Neuronal stem cell (in vitro differentiated cells): ENCODE measurements around the gene ACAP1.

Experiments used
- DNase-seq: peaks from one replicate; pipeline ENCODE4 v3.0.0-alpha.2; 2013; ENCODE audit warnings: low spot score
- H2AFZ ChIP-seq: one replicate; pipeline ENCODE4 v1.6.1; 2013; ENCODE audit warnings: mild to moderate bottlenecking, low read length, inconsistent platforms
- H2AK5ac ChIP-seq: 2 replicates; pipeline ENCODE4 v1.6.1; 2013; ENCODE audit warnings: low read depth, mild to moderate bottlenecking, inconsistent platforms, low read length, moderate library complexity, mixed read lengths
- H2BK120ac ChIP-seq: 2 replicates; pipeline ENCODE4 v1.6.1; 2013; ENCODE audit warnings: low read depth, mild to moderate bottlenecking, inconsistent platforms, low read length, moderate library complexity, mixed read lengths
- H2BK12ac ChIP-seq: one replicate; pipeline ENCODE4 v1.6.1; 2013; ENCODE audit warnings: low read length, inconsistent platforms
- H2BK15ac ChIP-seq: 2 replicates; pipeline ENCODE4 v1.6.1; 2013; ENCODE audit warnings: mild to moderate bottlenecking, low read length, inconsistent platforms, mixed read lengths
- H2BK5ac ChIP-seq: one replicate; pipeline ENCODE4 v1.6.1; 2013; ENCODE audit warnings: inconsistent platforms, mild to moderate bottlenecking, low read length, moderate library complexity
- H3K14ac ChIP-seq: one replicate; pipeline ENCODE4 v1.6.1; 2013; ENCODE audit warnings: low read length, inconsistent platforms
- H3K18ac ChIP-seq: 2 replicates; pipeline ENCODE4 v1.6.1; 2013; ENCODE audit warnings: low read length, inconsistent platforms
- H3K23ac ChIP-seq: 2 replicates; pipeline ENCODE4 v1.6.1; 2013; ENCODE audit warnings: low read depth, mild to moderate bottlenecking, mixed read lengths, low read length, inconsistent platforms; ENCODE audit not compliant: poor library complexity
- H3K27ac ChIP-seq: replicated peaks from 3 replicates; pipeline ENCODE4 v1.5.1; 2013; ENCODE audit warnings: low read length, inconsistent platforms
- H3K27me3 ChIP-seq, 3 experiments: 2 replicates each; pipeline ENCODE4 v1.6.1; 2013; ENCODE audit warnings: low read length in 3 of 3, mild to moderate bottlenecking in 2 of 3, inconsistent platforms in 1 of 3, low read depth in 1 of 3, mixed read lengths in 1 of 3, moderate library complexity in 1 of 3; ENCODE audit not compliant: control insufficient read depth in 3 of 3, insufficient read depth in 3 of 3
- H3K36me3 ChIP-seq, 2 donors: replicated peaks in 1 of 2; 2 replicates each; pipeline ENCODE4 v1.6.1; 2013; ENCODE audit warnings: low read length in 2 of 2; ENCODE audit not compliant: control insufficient read depth in 2 of 2, insufficient read depth in 2 of 2
- H3K4ac ChIP-seq: 2 replicates; pipeline ENCODE4 v1.6.1; 2013; ENCODE audit warnings: inconsistent platforms, mild to moderate bottlenecking, low read length, moderate library complexity
- H3K4me1 ChIP-seq, 2 donors: 1 replicate in 1 of 2; 2 replicates in 1 of 2; pipeline ENCODE4 v1.6.1; 2013; ENCODE audit warnings: low read length in 2 of 2, low read depth in 1 of 2; ENCODE audit not compliant: control insufficient read depth in 2 of 2, insufficient read depth in 1 of 2
- H3K4me2 ChIP-seq: one replicate; pipeline ENCODE4 v1.6.1; 2013; ENCODE audit warnings: mild to moderate bottlenecking, low read length, inconsistent platforms; ENCODE audit not compliant: insufficient read depth, poor library complexity, severe bottlenecking
- H3K4me3 ChIP-seq, 2 donors: 2 replicates each; pipeline ENCODE4 v1.5.1; 2013; ENCODE audit warnings: low read length in 2 of 2, mild to moderate bottlenecking in 2 of 2, inconsistent platforms in 1 of 2, moderate library complexity in 1 of 2
- H3K79me1 ChIP-seq: one replicate; pipeline ENCODE4 v1.6.1; 2013; ENCODE audit warnings: low read depth, mild to moderate bottlenecking, inconsistent platforms, low read length, moderate library complexity
- H3K9ac ChIP-seq: one replicate; pipeline ENCODE4 v1.6.1; 2013; ENCODE audit warnings: mild to moderate bottlenecking, low read depth, low read length, inconsistent platforms; ENCODE audit not compliant: poor library complexity
- H3K9me3 ChIP-seq, 2 donors: replicated peaks in 1 of 2; 2 replicates each; pipeline versions ENCODE3 to v1.6.1; 2013; ENCODE audit warnings: low read length in 2 of 2, mild to moderate bottlenecking in 2 of 2, inconsistent platforms in 1 of 2, low read depth in 1 of 2, mixed read lengths in 1 of 2, moderate library complexity in 1 of 2; ENCODE audit not compliant: control insufficient read depth in 2 of 2, insufficient read depth in 1 of 2
- H4K8ac ChIP-seq: one replicate; pipeline ENCODE4 v1.6.1; 2013; ENCODE audit warnings: low read depth, mild to moderate bottlenecking, inconsistent platforms, low read length, moderate library complexity
- H4K91ac ChIP-seq: one replicate; pipeline ENCODE4 v1.6.1; 2013; ENCODE audit warnings: low read length, low read depth, mild to moderate bottlenecking, inconsistent platforms; ENCODE audit not compliant: poor library complexity
- WGBS, 2 donors: extraction: QIAGEN DNeasy Blood & Tissue Kit; methylation state at CpG; one replicate each; pipeline ENCODE4 v1.1.7; 2013; ENCODE audit warnings: missing lambda C conversion rate in 2 of 2, mixed read lengths in 1 of 2; ENCODE audit not compliant: insufficient read length in 2 of 2, insufficient replicate concordance in 1 of 2; ENCODE audit errors: extremely low coverage in 2 of 2; 5-methylcytosine and 5-hydroxymethylcytosine counted together

ACAP1 gene

DNA sequence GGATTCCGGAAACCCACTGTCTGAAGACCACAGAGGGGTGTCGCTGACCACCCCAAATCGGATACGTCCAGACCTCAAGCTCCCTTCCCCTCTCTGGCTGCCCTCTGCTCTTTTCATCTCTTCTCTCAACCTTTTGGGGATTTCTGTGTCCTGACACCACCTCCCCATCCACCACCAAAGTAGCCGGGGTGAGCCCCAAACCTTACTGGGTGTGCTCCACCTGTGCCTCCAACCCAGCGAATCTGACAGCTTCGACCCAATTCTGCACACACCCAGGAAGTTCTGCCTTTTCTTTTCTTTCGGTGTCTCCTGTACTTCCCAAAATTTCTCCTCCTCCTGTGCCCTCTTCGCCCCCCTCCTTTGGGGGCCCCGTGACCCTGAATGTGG lies 16.2 kb downstream of the ACAP1 start:
- H3K14ac ChIP-seq: peak overlapping the region; percentile 78
- H3K23ac ChIP-seq: peak overlapping the region; percentile 69
- no peak overlapping the region for H2BK120ac ChIP-seq
- H2BK12ac ChIP-seq: peak overlapping the region; percentile 87
- H2AK5ac ChIP-seq: peak overlapping the region; percentile 100
- H3K4me2 ChIP-seq: peak overlapping the region; percentile 84
- peak overlapping the region; percentile 98 for H3K27ac ChIP-seq
- H4K8ac ChIP-seq: peak overlapping the region; percentile 57
- peak overlapping the region; percentile 99 for H3K4ac ChIP-seq
- peak overlapping the region; percentile 94 for H2AFZ ChIP-seq
- H3K9me3 ChIP-seq: no peaks in the 10 kb centered on the region
- H3K36me3 ChIP-seq: no peaks in the 10 kb centered on the region
- no CpG with 5 or more reads among the region's 10 CpGs for WGBS, 2 donors
- peaks cover 26 to 50% of the 10 kb centered on the region in 2 donors for H3K4me1 ChIP-seq
- H2BK5ac ChIP-seq: peak overlapping the region; percentile 98
- H3K27me3 ChIP-seq: peaks cover 0 to 3% (median 0%) of the 10 kb centered on the region in 3 experiments
- peak overlapping the region; percentile 98 for H3K18ac ChIP-seq
- H3K9ac ChIP-seq: peak overlapping the region; percentile 93
- H3K79me1 ChIP-seq: peaks cover 11% of the 10 kb centered on the region
- peak overlapping the region; percentile 93 for H2BK15ac ChIP-seq
- peak overlapping the region; percentile 77 to 88 for H3K4me3 ChIP-seq
- no peak overlapping the region for H4K91ac ChIP-seq
- DNase-seq: no peak

- Histone ChIP-seq H4K8ac (peak overlapping the region; percentile 55), H3K27ac (no peak overlapping the region), H3K4me1 (peaks cover 26 to 50% of the 10 kb centered on the region in 2 donors), H2AFZ (no peak overlapping the region), H2BK12ac (peak overlapping the region; percentile 50), H3K9ac (peak overlapping the region; percentile 56), H2BK5ac (peak overlapping the region; percentile 98), H3K36me3 (no peaks in the 10 kb centered on the region), H3K23ac (peak overlapping the region; percentile 67), H3K4me3 (peak overlapping the region in 1 of 2 donors; percentile 77), H2BK120ac (no peak overlapping the region), H3K27me3 (peaks cover 0 to 3% (median 0%) of the 10 kb centered on the region in 3 experiments), H2BK15ac (peak overlapping the region; percentile 93), H4K91ac (no peak overlapping the region), H3K4me2 (peak overlapping the region; percentile 84), H3K9me3 (no peaks in the 10 kb centered on the region), H2AK5ac (peak overlapping the region; percentile 100), H3K4ac (peak overlapping the region; percentile 99), H3K79me1 (peaks cover 11% of the 10 kb centered on the region), H3K18ac (peak overlapping the region; percentile 98), H3K14ac (peak overlapping the region; percentile 50)
- WGBS, 2 donors: no CpG with 5 or more reads among the region's 37 CpGs
- no peak for DNase-seq
These were observed 16.7 kb downstream of the ACAP1 start for GRCh38 chr17:7352910-7353635.

- H3K79me1 ChIP-seq: peaks cover 8% of the 10 kb centered on the region
- H3K9ac ChIP-seq: no peak overlapping the region
- H4K91ac ChIP-seq: peak overlapping the region; percentile 40
- no peak overlapping the region for H2AFZ ChIP-seq
- H4K8ac ChIP-seq: no peak overlapping the region
- H2AK5ac ChIP-seq: peak overlapping the region; percentile 82
- H3K14ac ChIP-seq: peak overlapping the region; percentile 63
- H2BK5ac ChIP-seq: no peak overlapping the region
- H3K27me3 ChIP-seq: peaks cover 0 to 3% (median 0%) of the 10 kb centered on the region in 3 experiments
- H3K36me3 ChIP-seq: no peaks in the 10 kb centered on the region
- DNase-seq: no peak
- H3K4ac ChIP-seq: no peak overlapping the region
- no CpG with 5 or more reads among the region's 9 CpGs for WGBS, 2 donors
- no peak overlapping the region for H3K23ac ChIP-seq
- no peaks in the 10 kb centered on the region for H3K9me3 ChIP-seq
- H2BK15ac ChIP-seq: no peak overlapping the region
- H3K18ac ChIP-seq: no peak overlapping the region
- H3K4me2 ChIP-seq: no peak overlapping the region
- H3K27ac ChIP-seq: no peak overlapping the region
- peaks cover 21 to 50% of the 10 kb centered on the region in 2 donors for H3K4me1 ChIP-seq
- peak overlapping the region in 1 of 2 donors; percentile 10 for H3K4me3 ChIP-seq
- H2BK12ac ChIP-seq: no peak overlapping the region
- H2BK120ac ChIP-seq: no peak overlapping the region
These were observed 18.0 kb downstream of the ACAP1 start for GRCh38 chr17:7354262-7354843.

DNA sequence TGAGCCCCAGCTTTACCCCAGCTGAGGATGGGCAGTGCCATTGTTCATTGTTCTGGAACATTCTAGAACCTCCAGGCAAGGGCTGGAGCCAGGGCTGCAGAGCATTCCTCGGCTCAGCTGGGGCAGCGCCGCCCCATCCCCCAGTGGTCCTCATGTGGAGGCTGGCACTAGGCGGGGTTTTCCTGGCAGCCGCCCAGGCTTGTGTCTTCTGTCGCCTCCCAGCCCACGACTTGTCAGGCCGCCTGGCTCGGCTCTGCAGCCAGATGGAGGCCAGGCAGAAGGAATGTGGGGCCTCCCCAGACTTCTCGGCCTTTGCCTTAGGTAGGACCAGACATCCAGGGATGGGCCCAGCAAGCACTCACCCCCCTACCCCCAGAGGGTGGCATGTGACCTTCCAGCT lies 18.7 kb downstream of the ACAP1 start, which contains the start of gene TMEM95:
TMEM95 (plus strand) TSS at position 104 of the 400 bp plus-strand sequence; CDS start at position 153, 49 bp downstream.
- peak within 1 kb of the TSS; percentile 61 for H3K18ac ChIP-seq
- H3K9ac ChIP-seq: no peak within 1 kb of the TSS
- H3K14ac ChIP-seq: peak within 1 kb of the TSS; percentile 63
- no peak within 1 kb of the TSS for H4K8ac ChIP-seq
- H2BK5ac ChIP-seq: peak within 1 kb of the TSS; percentile 69
- no peak for DNase-seq
- peaks cover 8% of the 10 kb centered on the region for H3K79me1 ChIP-seq
- H2BK15ac ChIP-seq: peak within 1 kb of the TSS; percentile 14
- H3K23ac ChIP-seq: peak within 1 kb of the TSS; percentile 75
- H2BK120ac ChIP-seq: no peak within 1 kb of the TSS
- H3K27me3 ChIP-seq: peaks cover 0 to 3% (median 0%) of the 10 kb centered on the region in 3 experiments
- peak within 1 kb of the TSS in 1 of 2 donors; percentile 10 for H3K4me3 ChIP-seq
- no peak within 1 kb of the TSS for H3K4ac ChIP-seq
- H2BK12ac ChIP-seq: no peak within 1 kb of the TSS
- H3K9me3 ChIP-seq: no peaks in the 10 kb centered on the region
- peak within 1 kb of the TSS; percentile 82 for H2AK5ac ChIP-seq
- no peak within 1 kb of the TSS for H2AFZ ChIP-seq
- peaks cover 17 to 44% of the 10 kb centered on the region in 2 donors for H3K4me1 ChIP-seq
- WGBS, 2 donors: no CpG with 5 or more reads among the region's 10 CpGs
- H3K4me2 ChIP-seq: peak within 1 kb of the TSS; percentile 3
- no peaks in the 10 kb centered on the region for H3K36me3 ChIP-seq
- H4K91ac ChIP-seq: peak within 1 kb of the TSS; percentile 40
- no peak within 1 kb of the TSS for H3K27ac ChIP-seq
